ENCODE data around the gene IGF2BP2.

- TF ChIP-seq POLR2A (IDR thresholded peaks at IDR 0.05; ENCODE audit: low read length) = no peak
- no peak for TF ChIP-seq GATA1 (IDR thresholded peaks at IDR 0.05; ENCODE audit: low read depth, low read length)
These were observed 122.3 kb downstream of the IGF2BP2 start for GRCh38 chr3:185702262-185703225.
